ENCODE data around the gene TREH.
"Not testable (repeated sequence)": the region's sequence is repeated elsewhere in the genome, so short reads cannot be mapped to it uniquely, and the experiment has no call there.

TREH gene

GRCh38 chr11:118618115-118618990 is 61.1 kb downstream of the TREH start:
- no peak for FAIRE-seq
- DNase-seq (ENCODE audit: insufficient read length, low spot score) = no peak

GRCh38 chr11:118615976-118616371 is 63.5 kb downstream of the TREH start:
- FAIRE-seq (no peak), DNase-seq (ENCODE audit: insufficient read length, low spot score) (no peak)

GRCh38 chr11:118615282-118615975 is 64.0 kb downstream of the TREH start:
- DNase-seq (ENCODE audit: insufficient read length, low spot score) (no peak), FAIRE-seq (no peak)

GRCh38 chr11:118614511-118614910 is 64.9 kb downstream of the TREH start:
- DNase-seq (ENCODE audit: insufficient read length, low spot score) = no peak
- FAIRE-seq = no peak

GRCh38 chr11:118612378-118612777 is 67.1 kb downstream of the TREH start:
- DNase-seq (ENCODE audit: insufficient read length, low spot score) (no peak), FAIRE-seq (no peak)

- not testable (repeated sequence) for FAIRE-seq; DNase-seq (ENCODE audit: insufficient read length, low spot score)
Observed at GRCh38 chr11:118611433-118611795, 68.0 kb downstream of the TREH start.

- FAIRE-seq = no peak
Observed at GRCh38 chr11:118610773-118611432, 68.5 kb downstream of the TREH start.

GRCh38 chr11:118610225-118610772 is 69.2 kb downstream of the TREH start:
- DNase-seq (ENCODE audit: insufficient read length, low spot score) (no peak), FAIRE-seq (no peak)

More at GRCh38 chr11:118610773-118611432, 68.5 kb downstream of the TREH start:
- DNase-seq (ENCODE audit: insufficient read length, low spot score) = peak; percentile 58

- DNase-seq (ENCODE audit: insufficient read length, low spot score) = no peak
- peak; percentile 66 for FAIRE-seq
Observed at GRCh38 chr11:118609380-118610224, 69.8 kb downstream of the TREH start.

GRCh38 chr11:118608360-118609227 is 70.9 kb downstream of the TREH start:
- no peak for FAIRE-seq
- DNase-seq (ENCODE audit: insufficient read length, low spot score) = no peak

- peak; percentile 23 for FAIRE-seq
- no peak for DNase-seq (ENCODE audit: insufficient read length, low spot score)
Observed at GRCh38 chr11:118607401-118608359, 71.8 kb downstream of the TREH start, which contains the start of gene PHLDB1. PHLDB1 (plus strand) TSS chr11:118607615; CDS start chr11:118613837, 6,222 bp downstream.

All from GM19239 (cell line).